Measurements from ENCODE around the gene SMPDL3B.

The SMPDL3B gene

GRCh38 chr1:27967106-27967883, 32.5 kb downstream of the SMPDL3B start:
- H3K4me1 ChIP-seq (ENCODE audit: insufficient read depth, low read length, severe bottlenecking): no peaks in the 10 kb centered on the region
- no peak overlapping the region for H3K4me3 ChIP-seq (ENCODE audit: low read depth, low read length, poor library complexity, severe bottlenecking)
- H3K4me2 ChIP-seq (ENCODE audit: low read length): no peak overlapping the region
- no peak overlapping the region for H3K9ac ChIP-seq (ENCODE audit: low read length)
- H3K36me3 ChIP-seq (ENCODE audit: insufficient read depth, low read length): peaks cover 20% of the 10 kb centered on the region; the same call in 1 of the 2 replicates
- H3K79me2 ChIP-seq (ENCODE audit: insufficient read depth, low read length): no peaks in the 10 kb centered on the region
- TF ChIP-seq CTCF (IDR thresholded peaks at IDR 0.05; ENCODE audit: low read length) (no peak), EZH2 (IDR thresholded peaks at IDR 0.05; ENCODE audit: borderline replicate concordance, low read length) (no peak)
- H4K20me1 ChIP-seq (ENCODE audit: insufficient read depth, low read length): no peaks in the 10 kb centered on the region
- no peaks in the 10 kb centered on the region for H3K9me3 ChIP-seq (ENCODE audit: low read length)
- H3K27ac ChIP-seq (ENCODE audit: low read depth, low read length, poor library complexity, severe bottlenecking): no peak overlapping the region
- no peaks in the 10 kb centered on the region for H3K9me2 ChIP-seq (ENCODE audit: low read depth, low read length)
- no peaks in the 10 kb centered on the region for H3K27me3 ChIP-seq (ENCODE audit: insufficient read depth, low read length)
- no peaks in the 10 kb centered on the region for H3F3A ChIP-seq (ENCODE audit: insufficient read depth, low read length)
- H2AFZ ChIP-seq (ENCODE audit: low read length): no peak overlapping the region

DNA sequence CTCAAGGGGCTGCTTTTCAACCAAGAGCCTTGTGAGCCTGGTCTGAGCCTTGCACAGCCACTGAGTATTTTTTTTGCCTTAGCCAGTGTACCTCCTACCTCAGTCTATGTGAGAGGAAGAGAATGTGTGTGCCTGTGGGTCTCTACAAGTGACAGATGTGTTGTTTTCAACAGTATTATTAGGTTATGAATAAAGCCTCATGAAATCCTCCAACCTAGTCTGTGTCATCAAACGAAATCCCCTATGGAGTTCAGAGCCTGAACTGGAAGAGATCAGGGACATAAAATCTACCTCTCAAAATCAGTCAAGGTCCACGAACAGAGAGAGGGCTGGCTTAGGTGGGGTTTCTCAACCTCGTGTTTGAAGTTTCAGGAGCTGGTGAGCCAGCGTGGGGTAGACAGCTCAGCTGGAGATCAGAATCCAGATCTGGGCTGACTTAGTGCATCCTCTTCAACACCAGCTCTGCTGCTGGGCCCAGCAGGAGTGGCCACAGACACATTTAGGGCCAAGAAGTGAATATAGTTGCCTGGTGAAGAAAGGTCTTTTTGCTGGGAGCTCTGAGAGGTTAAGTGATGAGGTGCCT, 33.2 kb downstream of the SMPDL3B start:
- Histone ChIP-seq H3K27me3 (ENCODE audit: insufficient read depth, low read length) (no peaks in the 10 kb centered on the region), H3K4me1 (ENCODE audit: insufficient read depth, low read length, severe bottlenecking) (no peaks in the 10 kb centered on the region), H3K9me3 (ENCODE audit: low read length) (no peaks in the 10 kb centered on the region), H3K36me3 (ENCODE audit: insufficient read depth, low read length) (peaks cover 23% of the 10 kb centered on the region; the same call in 1 of the 2 replicates), H4K20me1 (ENCODE audit: insufficient read depth, low read length) (no peaks in the 10 kb centered on the region), H3F3A (ENCODE audit: insufficient read depth, low read length) (no peaks in the 10 kb centered on the region), H2AFZ (ENCODE audit: low read length) (no peak overlapping the region), H3K4me2 (ENCODE audit: low read length) (no peak overlapping the region), H3K79me2 (ENCODE audit: insufficient read depth, low read length) (no peaks in the 10 kb centered on the region), H3K9me2 (ENCODE audit: low read depth, low read length) (no peaks in the 10 kb centered on the region), H3K9ac (ENCODE audit: low read length) (no peak overlapping the region), H3K4me3 (ENCODE audit: low read depth, low read length, poor library complexity, severe bottlenecking) (no peak overlapping the region), H3K27ac (ENCODE audit: low read depth, low read length, poor library complexity, severe bottlenecking) (no peak overlapping the region)
- TF ChIP-seq CTCF (IDR thresholded peaks at IDR 0.05; ENCODE audit: low read length): no peak
- TF ChIP-seq EZH2 (IDR thresholded peaks at IDR 0.05; ENCODE audit: borderline replicate concordance, low read length): no peak

GRCh38 chr1:27968692-27969091, 33.9 kb downstream of the SMPDL3B start:
- no peak overlapping the region for H3K4me2 ChIP-seq (ENCODE audit: low read length)
- H3K4me3 ChIP-seq (ENCODE audit: low read depth, low read length, poor library complexity, severe bottlenecking): no peak overlapping the region
- H3K36me3 ChIP-seq (ENCODE audit: insufficient read depth, low read length): peaks cover 23% of the 10 kb centered on the region; the same call in 1 of the 2 replicates
- no peaks in the 10 kb centered on the region for H3F3A ChIP-seq (ENCODE audit: insufficient read depth, low read length)
- no peaks in the 10 kb centered on the region for H3K4me1 ChIP-seq (ENCODE audit: insufficient read depth, low read length, severe bottlenecking)
- H3K27me3 ChIP-seq (ENCODE audit: insufficient read depth, low read length): no peaks in the 10 kb centered on the region
- no peaks in the 10 kb centered on the region for H3K9me2 ChIP-seq (ENCODE audit: low read depth, low read length)
- H3K9ac ChIP-seq (ENCODE audit: low read length): no peak overlapping the region
- TF ChIP-seq EZH2 (IDR thresholded peaks at IDR 0.05; ENCODE audit: borderline replicate concordance, low read length): no peak
- TF ChIP-seq CTCF (IDR thresholded peaks at IDR 0.05; ENCODE audit: low read length): no peak
- H3K27ac ChIP-seq (ENCODE audit: low read depth, low read length, poor library complexity, severe bottlenecking): no peak overlapping the region
- H3K9me3 ChIP-seq (ENCODE audit: low read length): no peaks in the 10 kb centered on the region
- H3K79me2 ChIP-seq (ENCODE audit: insufficient read depth, low read length): no peaks in the 10 kb centered on the region
- no peaks in the 10 kb centered on the region for H4K20me1 ChIP-seq (ENCODE audit: insufficient read depth, low read length)
- no peak overlapping the region for H2AFZ ChIP-seq (ENCODE audit: low read length)

All from OCI-LY1 (cell line).